ENCODE results near the gene CELA1. TPM values are rescaled to one million over a fixed set of nuclear protein-coding genes. Genes with fewer than 3 reads are reported as not detected.
"Not testable (repeated sequence)": the region's sequence is repeated elsewhere in the genome, so short reads cannot be mapped to it uniquely, and the experiment has no call there.

CELA1 gene
- total RNA-seq, 1 experiment from 2014 or later = not detected

DNA sequence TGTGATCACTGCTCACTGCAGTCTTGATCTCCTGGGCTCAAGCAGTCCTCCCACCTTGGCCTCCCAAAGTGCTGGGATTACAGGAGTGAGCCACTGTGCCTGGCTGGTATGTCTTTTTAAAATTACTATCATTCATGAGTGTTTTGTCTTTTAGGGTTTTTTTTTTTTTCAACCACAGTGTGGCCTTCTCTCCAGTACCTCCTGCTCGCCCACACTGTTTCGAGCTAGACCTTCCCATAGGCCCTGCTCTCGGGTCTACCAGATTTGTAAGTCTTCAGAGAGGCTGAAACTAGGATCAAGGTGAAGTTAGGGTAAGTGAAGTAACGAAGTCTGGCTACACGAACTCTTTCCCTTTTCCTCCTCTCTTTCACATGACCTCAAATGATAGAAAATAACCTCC is 24.0 kb downstream of the CELA1 start:
- peaks cover 10% of the 10 kb centered on the region; the same call in 1 of the 2 replicates for H3K4me1 ChIP-seq
- no peaks in the 10 kb centered on the region for H3K27me3 ChIP-seq
- no peak overlapping the region for H3K4me3 ChIP-seq
- H3K9me3 ChIP-seq (replicated peaks) = no peaks in the 10 kb centered on the region
- DNase-seq = no peak
- H3K36me3 ChIP-seq = no peaks in the 10 kb centered on the region
- H3K27ac ChIP-seq = no peak overlapping the region

DNA sequence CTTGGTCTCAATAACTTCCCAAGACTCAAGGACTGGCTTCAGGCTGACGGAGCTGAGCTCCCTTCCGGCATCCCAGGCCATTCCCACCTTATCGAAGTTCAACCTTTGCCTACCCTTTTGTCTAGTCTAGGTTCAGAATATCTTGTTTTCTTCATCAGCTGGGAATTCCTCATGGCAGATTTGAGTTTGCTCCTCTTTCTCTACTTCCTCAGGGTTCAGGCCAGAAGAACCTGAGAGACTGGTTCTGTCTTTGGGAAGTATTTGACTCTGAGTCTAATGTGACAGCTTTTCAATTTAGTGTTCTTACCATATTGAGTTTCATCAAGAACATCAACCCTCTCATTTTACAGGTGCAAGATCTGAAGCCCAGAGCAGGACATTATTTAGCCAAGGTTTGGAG is 24.6 kb downstream of the CELA1 start:
- Histone ChIP-seq H3K27ac (no peak overlapping the region), H3K27me3 (no peaks in the 10 kb centered on the region), H3K4me3 (no peak overlapping the region), H3K36me3 (no peaks in the 10 kb centered on the region), H3K4me1 (peaks cover 5% of the 10 kb centered on the region; the same call in 1 of the 2 replicates), H3K9me3 (replicated peaks) (no peaks in the 10 kb centered on the region)
- no peak for DNase-seq

DNA sequence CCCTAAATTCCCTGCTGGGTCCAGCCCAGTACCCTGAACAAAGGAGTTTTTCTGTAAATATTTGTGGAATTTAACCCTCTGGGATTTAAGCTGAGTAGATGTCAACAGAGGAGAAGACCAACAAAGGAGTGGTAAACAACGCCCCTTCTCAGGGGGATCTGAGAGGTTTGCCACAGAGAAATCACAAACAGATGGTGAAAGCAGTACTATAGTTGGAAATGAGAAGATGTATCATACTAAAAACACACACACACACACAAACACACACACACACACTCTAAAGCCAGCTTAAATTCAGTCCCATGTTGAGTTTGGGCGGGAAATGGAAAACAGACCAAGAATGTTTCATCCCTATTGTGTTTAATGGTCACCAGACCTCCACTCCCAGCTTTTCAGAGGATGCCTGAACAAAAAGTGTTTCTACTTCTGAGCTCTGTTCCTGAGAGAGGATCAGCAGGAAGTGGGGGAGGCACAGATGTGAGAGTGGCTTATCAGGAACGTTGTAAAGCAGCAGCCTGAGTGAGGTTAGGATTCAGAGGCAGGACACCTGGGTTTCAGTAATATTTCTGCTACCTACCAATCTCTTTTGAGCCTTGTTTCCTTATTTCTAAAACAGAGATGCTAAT is 25.7 kb downstream of the CELA1 start:
- DNase-seq = no peak
- Histone ChIP-seq H3K36me3 (no peaks in the 10 kb centered on the region), H3K9me3 (replicated peaks) (no peaks in the 10 kb centered on the region), H3K4me1 (no peaks in the 10 kb centered on the region), H3K4me3 (no peak overlapping the region), H3K27ac (no peak overlapping the region), H3K27me3 (no peaks in the 10 kb centered on the region)

DNA sequence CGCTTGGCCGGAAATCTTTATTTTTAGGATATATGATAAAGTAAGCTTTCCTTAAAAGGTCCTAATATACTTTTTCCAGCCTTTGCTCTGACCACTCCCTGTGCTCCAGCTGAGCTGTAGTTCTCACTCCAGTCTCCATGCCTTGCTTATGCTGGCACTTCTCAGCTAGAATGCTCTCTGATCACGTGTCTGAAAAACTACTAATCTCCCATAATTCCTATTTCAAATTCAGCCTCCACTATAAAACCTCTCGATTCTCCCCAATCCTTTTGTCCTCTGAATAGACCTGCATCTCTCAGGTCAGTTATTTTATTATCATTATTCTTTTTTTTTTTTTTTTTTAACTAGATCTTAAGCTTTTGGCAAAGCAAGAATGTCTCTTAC is 26.2 kb downstream of the CELA1 start:
- no peak for DNase-seq
- no peak overlapping the region for H3K27ac ChIP-seq
- H3K27me3 ChIP-seq = no peaks in the 10 kb centered on the region

DNA sequence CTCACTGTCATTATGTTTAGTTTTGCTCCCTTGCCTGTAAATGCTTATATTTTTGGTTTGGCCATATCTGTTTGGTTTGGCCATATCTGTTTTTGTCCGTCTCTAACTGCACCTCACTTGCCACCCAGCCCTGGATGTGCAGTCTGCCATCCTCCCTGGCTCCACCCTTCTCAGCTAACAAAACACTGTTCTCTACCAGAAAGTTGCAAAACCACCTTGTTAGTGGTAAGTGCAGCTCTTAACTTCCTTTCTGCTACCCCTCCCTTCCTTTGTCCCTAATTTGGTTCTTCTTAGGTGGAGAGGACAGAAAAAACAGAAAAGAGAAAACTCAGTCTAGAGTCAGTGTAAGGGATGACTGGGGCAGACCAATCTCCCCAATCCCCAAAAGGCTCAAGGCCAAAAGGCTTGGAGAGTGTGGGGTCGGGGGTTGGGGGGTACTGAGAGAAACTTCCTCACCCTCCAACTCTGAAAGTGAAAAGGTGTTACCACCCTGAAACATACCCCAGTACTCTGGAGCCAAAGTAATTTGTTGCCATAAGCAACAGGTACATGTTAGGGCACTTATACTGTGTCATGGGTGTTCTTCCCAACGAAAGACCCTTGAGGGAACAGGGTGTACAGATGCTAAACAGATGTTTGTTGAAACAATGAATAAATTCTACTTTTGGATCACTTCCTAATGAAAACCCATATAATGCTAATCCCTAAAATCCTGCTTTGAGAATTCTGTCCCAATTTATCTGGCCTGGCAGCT is 27.5 kb downstream of the CELA1 start:
- no peak for DNase-seq
- Histone ChIP-seq H3K4me3 (no peak overlapping the region), H3K9me3 (replicated peaks) (no peaks in the 10 kb centered on the region), H3K4me1 (no peaks in the 10 kb centered on the region), H3K27me3 (no peaks in the 10 kb centered on the region), H3K27ac (no peak overlapping the region), H3K36me3 (no peaks in the 10 kb centered on the region)

More for the DNA sequence above, 26.2 kb downstream of the CELA1 start:
- Histone ChIP-seq H3K4me1 (no peaks in the 10 kb centered on the region), H3K4me3 (no peak overlapping the region), H3K36me3 (no peaks in the 10 kb centered on the region), H3K9me3 (replicated peaks) (no peaks in the 10 kb centered on the region)

DNA sequence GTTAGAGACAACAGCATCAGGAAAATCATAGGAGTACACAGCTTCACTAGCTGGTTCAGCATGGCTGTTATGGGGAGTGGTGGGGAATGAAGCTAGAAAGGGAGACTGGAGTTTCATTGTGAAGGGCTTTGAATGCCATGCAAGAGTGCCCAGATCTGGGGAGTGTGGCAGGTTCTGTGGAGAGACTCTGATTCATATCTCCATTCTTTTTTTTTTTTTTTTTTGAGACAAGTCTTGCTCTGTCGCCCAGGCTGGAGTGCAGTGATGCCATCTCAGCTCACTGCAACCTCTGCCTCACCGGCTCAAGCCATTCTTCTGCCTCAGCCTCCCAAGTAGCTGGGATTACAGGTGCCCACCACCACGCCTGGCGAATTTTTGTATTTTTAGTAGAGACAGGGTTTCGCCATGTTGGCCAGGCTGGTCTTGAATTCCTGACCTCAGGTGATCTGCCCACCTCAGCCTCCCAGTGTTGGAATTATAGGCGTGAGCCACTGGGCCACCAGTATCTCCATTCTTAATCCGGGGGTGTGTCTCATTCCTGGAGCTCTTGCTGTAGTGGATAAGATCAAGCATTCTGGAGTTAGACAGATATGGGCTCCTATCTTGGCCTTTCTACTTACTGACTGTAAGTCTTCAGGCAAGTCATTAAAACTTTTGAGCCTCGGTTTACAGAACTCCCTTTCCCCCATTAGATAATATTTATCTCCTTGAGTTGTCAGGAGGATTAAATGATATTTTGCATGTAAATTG is 28.2 kb downstream of the CELA1 start:
- not testable (repeated sequence) for H3K27ac ChIP-seq; H3K4me3 ChIP-seq; H3K4me1 ChIP-seq; H3K36me3 ChIP-seq; H3K27me3 ChIP-seq; DNase-seq; H3K9me3 ChIP-seq (replicated peaks)

DNA sequence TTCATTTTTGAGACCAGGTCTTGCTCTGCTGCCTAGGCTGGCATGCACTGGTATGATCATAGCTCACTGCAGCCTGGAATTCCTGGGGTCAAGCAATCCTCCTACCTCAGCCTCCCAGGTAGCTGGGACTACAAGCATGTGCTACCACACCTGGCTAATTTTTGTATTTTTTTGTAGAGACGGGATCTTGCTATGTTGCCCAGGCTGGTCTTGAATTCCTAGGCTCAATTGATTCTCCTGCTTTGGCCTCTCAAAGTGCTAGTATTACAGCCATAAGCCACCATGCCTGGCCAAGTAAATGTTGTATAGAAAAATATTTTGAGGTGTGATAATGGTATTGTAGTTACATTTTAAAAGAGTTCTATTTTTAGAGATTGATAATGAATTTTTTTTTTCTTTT is 35.1 kb downstream of the CELA1 start:
- H3K27ac ChIP-seq = no peak overlapping the region
- no peak overlapping the region for H3K4me3 ChIP-seq
- no peaks in the 10 kb centered on the region; the same call in 1 of the 2 replicates for H3K27me3 ChIP-seq

DNA sequence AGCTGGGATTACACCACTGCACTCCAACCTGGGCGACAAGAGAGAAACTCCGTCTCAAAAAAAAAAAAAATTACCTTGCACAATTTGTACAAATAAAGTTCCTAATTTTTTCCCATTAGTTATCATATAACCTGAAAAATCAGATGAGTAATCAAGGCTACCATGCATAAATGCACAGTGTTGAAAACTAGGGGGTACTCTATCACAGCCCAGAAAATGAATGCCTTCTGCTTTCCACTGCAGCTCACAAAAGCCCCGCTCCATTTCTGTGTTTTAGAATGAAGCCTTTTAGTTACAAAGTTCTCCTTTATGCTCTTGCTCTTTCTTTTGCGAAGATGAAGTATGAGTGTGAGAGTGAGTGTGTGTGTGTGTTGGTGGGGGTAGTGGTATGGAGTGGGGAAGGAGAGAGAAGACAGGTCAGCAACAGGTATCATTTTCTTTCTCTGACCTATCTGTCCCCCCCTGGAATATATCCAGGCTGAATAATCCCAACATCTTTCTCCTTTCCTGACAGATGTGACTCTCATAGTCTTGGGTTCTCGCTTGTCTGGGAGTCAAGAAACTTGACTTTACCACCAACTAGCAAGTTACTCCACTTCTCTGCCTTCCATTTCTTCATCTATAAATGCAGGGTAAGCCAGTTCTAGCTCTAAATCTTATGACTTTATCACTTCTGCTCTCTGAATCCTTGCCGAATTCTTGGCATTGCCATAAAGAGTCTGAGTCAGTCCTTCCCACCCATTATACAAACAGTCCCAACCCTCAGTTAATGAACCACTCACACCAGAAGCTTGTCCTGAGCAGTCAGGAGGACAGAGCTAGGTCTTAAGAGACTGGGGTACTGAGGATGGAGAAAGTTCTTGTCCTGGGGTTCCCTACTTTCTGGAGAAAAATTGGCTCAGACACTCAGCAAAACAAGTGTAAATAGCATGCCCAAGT is 38.6 kb downstream of the CELA1 start:
- Histone ChIP-seq H3K9me3 (replicated peaks) (no peaks in the 10 kb centered on the region), H3K27me3 (no peaks in the 10 kb centered on the region; the same call in 1 of the 2 replicates), H3K4me1 (no peaks in the 10 kb centered on the region), H3K4me3 (no peak overlapping the region), H3K27ac (no peak overlapping the region), H3K36me3 (no peaks in the 10 kb centered on the region)
- DNase-seq = no peak

More for the DNA sequence above, 35.1 kb downstream of the CELA1 start:
- Histone ChIP-seq H3K4me1 (no peaks in the 10 kb centered on the region), H3K36me3 (no peaks in the 10 kb centered on the region), H3K9me3 (replicated peaks) (no peaks in the 10 kb centered on the region)
- no peak for DNase-seq

DNA sequence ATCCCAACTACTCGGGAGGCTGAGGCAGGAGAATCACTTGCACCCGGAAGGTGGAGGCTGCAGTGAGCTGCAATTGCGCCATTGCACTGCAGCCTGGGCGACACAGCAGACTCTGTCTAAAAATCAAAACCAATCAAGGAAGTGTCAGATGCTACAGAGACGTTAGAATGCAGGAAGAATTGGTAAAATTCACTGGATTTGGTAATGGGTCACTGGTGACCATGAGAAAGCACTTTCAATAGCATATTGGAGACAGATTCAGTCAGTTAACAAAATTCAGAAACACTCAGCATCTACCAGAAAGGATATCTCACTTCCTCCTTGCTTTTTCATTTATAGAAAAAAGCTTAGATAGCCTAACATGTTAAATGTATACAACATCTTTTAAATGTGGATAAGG is 40.0 kb downstream of the CELA1 start:
- no peak overlapping the region for H3K27ac ChIP-seq
- H3K4me3 ChIP-seq = no peak overlapping the region
- H3K36me3 ChIP-seq = no peaks in the 10 kb centered on the region
- no peaks in the 10 kb centered on the region for H3K4me1 ChIP-seq
- DNase-seq = no peak
- peaks cover 3% of the 10 kb centered on the region for H3K27me3 ChIP-seq
- H3K9me3 ChIP-seq (replicated peaks) = no peaks in the 10 kb centered on the region

DNA sequence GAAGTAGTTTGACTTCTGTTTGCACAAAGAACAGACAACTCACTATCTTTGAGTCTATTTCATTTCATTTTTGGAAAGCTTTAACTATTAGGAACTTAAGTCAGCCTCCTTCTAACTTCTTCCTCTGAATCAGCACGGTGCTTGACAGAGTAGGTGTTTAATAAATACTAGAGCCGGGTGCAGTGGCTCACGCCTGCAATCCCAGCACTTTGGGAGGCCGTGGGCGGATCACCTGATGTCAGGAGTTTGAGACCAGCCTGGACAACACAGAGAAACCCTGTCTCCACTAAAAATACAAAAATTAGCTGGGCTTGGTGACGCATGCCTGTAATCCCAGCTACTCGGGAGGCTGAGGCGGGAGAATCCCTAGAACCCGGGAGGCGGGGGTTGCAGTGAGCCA is 45.7 kb downstream of the CELA1 start:
- not testable (repeated sequence) for H3K27me3 ChIP-seq; H3K4me3 ChIP-seq; H3K27ac ChIP-seq; H3K4me1 ChIP-seq; DNase-seq; H3K9me3 ChIP-seq (replicated peaks); H3K36me3 ChIP-seq

DNA sequence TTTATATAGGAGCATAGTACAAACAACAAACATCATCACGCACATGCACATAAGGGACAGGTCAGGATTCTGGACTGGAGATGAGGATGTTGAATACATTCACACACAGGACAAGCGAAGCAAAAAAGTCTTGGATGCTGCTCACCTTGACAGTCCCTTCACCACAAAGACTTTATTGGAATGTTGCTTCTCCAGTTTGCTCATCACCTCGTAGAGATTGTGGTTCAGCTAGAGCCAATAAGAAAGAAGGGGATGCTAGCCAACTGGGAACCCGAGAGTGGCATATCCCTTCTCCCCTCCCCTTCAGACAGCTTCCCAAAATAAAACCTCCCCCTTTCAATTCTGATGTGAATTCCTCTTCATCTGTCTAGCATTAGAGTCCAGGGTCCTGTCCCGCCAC is 50.8 kb downstream of the CELA1 start:
- Histone ChIP-seq H3K36me3 (no peaks in the 10 kb centered on the region), H3K4me3 (no peak overlapping the region), H3K9me3 (replicated peaks) (no peaks in the 10 kb centered on the region), H3K4me1 (no peaks in the 10 kb centered on the region), H3K27me3 (peaks cover 5% of the 10 kb centered on the region; the same call in 1 of the 2 replicates), H3K27ac (no peak overlapping the region)
- DNase-seq = no peak

DNA sequence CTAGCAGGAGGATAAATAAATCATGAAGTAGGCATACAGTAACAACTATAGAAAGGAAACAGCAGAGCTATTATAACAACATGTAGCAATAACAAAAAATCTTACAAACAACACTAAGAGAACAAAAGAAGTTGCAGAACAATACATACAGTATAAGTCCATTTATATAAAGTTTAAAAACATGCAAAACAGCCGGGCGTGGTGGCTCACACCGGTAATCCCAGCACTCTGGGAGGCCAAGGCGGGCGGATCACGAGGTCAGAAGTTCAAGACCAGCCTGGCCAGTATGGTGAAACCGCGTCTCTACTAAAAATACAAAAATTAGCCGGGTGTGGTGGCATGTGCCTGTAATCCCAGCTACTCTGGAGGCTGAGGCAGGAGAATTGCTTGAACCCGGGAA is 52.4 kb downstream of the CELA1 start:
- DNase-seq; H3K27ac ChIP-seq; H3K27me3 ChIP-seq; H3K4me3 ChIP-seq; H3K36me3 ChIP-seq; H3K4me1 ChIP-seq; H3K9me3 ChIP-seq (replicated peaks): not testable (repeated sequence)

DNA sequence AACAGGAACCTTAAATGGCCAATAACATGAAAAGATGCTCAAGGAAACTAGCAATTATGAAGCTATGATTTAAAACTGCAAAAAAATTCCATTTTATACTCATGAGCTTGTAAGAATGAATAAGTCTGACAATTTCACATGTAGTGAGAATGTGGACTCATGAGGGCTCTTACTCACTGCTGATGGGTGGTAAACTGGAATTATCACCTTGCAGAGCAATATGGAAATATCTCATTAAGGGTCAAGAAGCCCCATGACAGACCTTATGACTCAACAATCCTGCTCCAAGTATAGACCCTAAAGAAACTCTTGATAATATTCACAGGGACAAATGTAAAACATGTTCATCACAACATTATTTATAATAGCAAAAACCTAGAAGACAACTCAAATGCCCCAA is 52.8 kb downstream of the CELA1 start:
- Histone ChIP-seq H3K4me3 (no peak overlapping the region), H3K4me1 (no peaks in the 10 kb centered on the region), H3K9me3 (replicated peaks) (no peaks in the 10 kb centered on the region), H3K27me3 (peaks cover 5% of the 10 kb centered on the region; the same call in 1 of the 2 replicates), H3K27ac (no peak overlapping the region), H3K36me3 (no peaks in the 10 kb centered on the region)
- DNase-seq = no peak

Data from SJCRH30 (cell line).